Loucy (cell line): ENCODE results near the gene OBP2B.

Experiments used
- CTCF ChIP-seq: fragments of 200-600 bp; sonication (generic); conservative IDR thresholded peaks from 2 replicates; pipeline ENCODE4 v1.5.1; 2014; ENCODE audit warnings: mild to moderate bottlenecking, antibody characterized with exemption, low read length
- EZH2phosphoT487 ChIP-seq: fragments of 200-600 bp; IDR thresholded peaks from 2 replicates; pipeline ENCODE4 v1.6.1; 2018; ENCODE audit warnings: antibody characterized with exemption, mild to moderate bottlenecking, moderate library complexity, borderline replicate concordance

GRCh38 chr9:133238851-133239532, 29.9 kb upstream of the OBP2B start:
- peak; percentile 71 for TF ChIP-seq CTCF
- TF ChIP-seq EZH2phosphoT487: no peak
